Lung (tissue), 12 donors: ENCODE results near the gene TBX2. TPM values are rescaled to one million over a fixed set of nuclear protein-coding genes. Genes with fewer than 3 reads are reported as not detected.
A peak's percentile ranks its signal among the peaks of the same experiment; 100 is the strongest.

ENCODE experiments used
- ATAC-seq: fragments of 200-7000 bp; cut with Tn5 transposase; one replicate; pipeline ENCODE4 v1.9.1; 2020; ENCODE audit warnings: moderate number of reproducible peaks; ENCODE audit not compliant: insufficient read depth, low FRiP score
- DNase-seq, 3 donors: peaks; one replicate each; pipeline ENCODE4 v3.0.0-alpha.2; 2013 to 2017
- H3K27ac ChIP-seq, 2 donors: one replicate each; pipeline ENCODE4 v1.5.1; 2013; ENCODE audit warnings: mild to moderate bottlenecking in 2 of 2, moderate library complexity in 2 of 2, control low read depth in 1 of 2, inconsistent platforms in 1 of 2, low read depth in 1 of 2, low read length in 1 of 2
- H3K27me3 ChIP-seq, 3 donors: one replicate each; pipeline ENCODE4 v1.5.1; 2013; ENCODE audit warnings: low read length in 2 of 3; ENCODE audit not compliant: control insufficient read depth in 3 of 3, insufficient read depth in 3 of 3
- H3K36me3 ChIP-seq, 4 donors: one replicate each; pipeline ENCODE4 v1.5.1; 2013; ENCODE audit warnings: low read length in 4 of 4, mild to moderate bottlenecking in 1 of 4, moderate library complexity in 1 of 4; ENCODE audit not compliant: control insufficient read depth in 4 of 4, insufficient read depth in 4 of 4
- H3K4me1 ChIP-seq, 5 donors: one replicate each; pipeline ENCODE4 v1.5.1; 2013; ENCODE audit warnings: low read length in 5 of 5, mild to moderate bottlenecking in 2 of 5, moderate library complexity in 1 of 5; ENCODE audit not compliant: control insufficient read depth in 5 of 5, insufficient read depth in 5 of 5
- H3K4me3 ChIP-seq: one replicate; pipeline ENCODE4 v1.5.1; 2013; ENCODE audit warnings: mild to moderate bottlenecking, control low read depth, moderate library complexity
- H3K9ac ChIP-seq, 2 donors: one replicate each; pipeline ENCODE4 v1.5.1; 2013; ENCODE audit warnings: low read length in 2 of 2, control low read depth in 1 of 2; ENCODE audit not compliant: insufficient read depth in 1 of 2
- H3K9me3 ChIP-seq, 4 donors: one replicate each; pipeline ENCODE4 v1.5.1; 2013; ENCODE audit warnings: low read length in 3 of 4, mild to moderate bottlenecking in 1 of 4, moderate library complexity in 1 of 4; ENCODE audit not compliant: control insufficient read depth in 4 of 4, insufficient read depth in 3 of 4
- CTCF ChIP-seq: IDR thresholded peaks from 2 replicates; pipeline ENCODE4 v1.5.1; 2012; ENCODE audit warnings: mild to moderate bottlenecking; ENCODE audit errors: control extremely low read depth, extremely low read depth
- WGBS, 2 donors: extraction: QIAGEN DNeasy Blood & Tissue Kit; methylation state at CpG; one replicate each; pipeline ENCODE4 v1.1.7; 2013; 5-methylcytosine and 5-hydroxymethylcytosine counted together
- polyA plus RNA-seq, 2 donors: library from polyadenylated mRNA; stranded (reverse); fragments of 200-250 nt; gene quantifications; one replicate each; pipeline ENCODE4 v1.2.1, GENCODE V29; 2013
- total RNA-seq, 2 donors: library from RNA; depleted of rRNA in 1 of 2; stranded (reverse); fragments of >200 nt in 1 of 2; gene quantifications; one replicate each; pipeline ENCODE4 v1.2.1, GENCODE V29; 2014 to 2021
- donor health status: control.
- donor health status: control.
- donor health status: Bipolar disorder and iron deficiency.
- donor health status: healthy.
- donor health status: DM: yes; HTN: yes; CAD: no.

TBX2 gene
- total and polyA plus RNA-seq, 4 donors: 44.5 to 155 (median 79.2) TPM

- H3K9me3 ChIP-seq: no peaks in the 10 kb centered on the region
- H3K27me3 ChIP-seq: peaks cover 10 to 61% (median 12%) of the 10 kb centered on the region in 3 donors
- DNase-seq: peak in 1 of 3 donors; percentile 57
- peaks cover 2 to 42% (median 18%) of the 10 kb centered on the region in 5 donors for H3K4me1 ChIP-seq
- peak overlapping the region in 1 of 2 donors; percentile 81 for H3K27ac ChIP-seq
- peaks cover 0 to 66% (median 13%) of the 10 kb centered on the region in 4 donors for H3K36me3 ChIP-seq
- WGBS, 2 donors: 4 to 15% methylated on average over 39 of the region's 39 CpGs
- peak overlapping the region; percentile 39 to 90 for H3K9ac ChIP-seq
- no peak for TF ChIP-seq CTCF
- no peak for ATAC-seq
- H3K4me3 ChIP-seq: peak overlapping the region; percentile 38
Measured at GRCh38 chr17:61457226-61457983, 57.8 kb downstream of the TBX2 start.

DNA sequence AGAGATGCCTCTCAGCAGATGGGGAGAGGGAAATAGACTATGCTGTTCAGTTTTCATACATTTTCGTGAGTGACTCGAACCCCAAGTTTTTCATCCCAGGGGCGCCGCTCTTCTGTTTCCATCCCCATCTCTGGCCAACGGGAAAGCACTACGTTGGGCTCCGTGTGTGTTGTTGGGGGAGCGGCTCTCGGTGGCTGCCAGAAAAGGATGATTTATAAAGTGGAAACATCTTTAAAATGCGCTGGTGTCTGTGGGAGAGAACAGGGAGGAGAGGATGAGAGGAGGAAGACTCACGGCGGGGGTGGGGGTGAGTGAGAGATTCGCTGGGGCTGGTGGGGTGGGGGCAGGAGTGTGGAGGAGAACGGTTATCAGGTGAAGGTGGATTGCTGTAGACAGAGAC is 58.4 kb downstream of the TBX2 start:
- Histone ChIP-seq H3K4me1 (peaks cover 0 to 48% (median 22%) of the 10 kb centered on the region in 5 donors), H3K9ac (peak overlapping the region in 1 of 2 donors; percentile 65), H3K4me3 (no peak overlapping the region), H3K9me3 (no peaks in the 10 kb centered on the region), H3K36me3 (peaks cover 0 to 63% (median 14%) of the 10 kb centered on the region in 4 donors), H3K27me3 (peaks cover 10 to 55% (median 12%) of the 10 kb centered on the region in 3 donors), H3K27ac (peak overlapping the region in 1 of 2 donors; percentile 81)
- 9 to 20% methylated on average over 14 of the region's 14 CpGs for WGBS, 2 donors
- ATAC-seq (no peak), DNase-seq (no peak)
- no peak for TF ChIP-seq CTCF

DNA sequence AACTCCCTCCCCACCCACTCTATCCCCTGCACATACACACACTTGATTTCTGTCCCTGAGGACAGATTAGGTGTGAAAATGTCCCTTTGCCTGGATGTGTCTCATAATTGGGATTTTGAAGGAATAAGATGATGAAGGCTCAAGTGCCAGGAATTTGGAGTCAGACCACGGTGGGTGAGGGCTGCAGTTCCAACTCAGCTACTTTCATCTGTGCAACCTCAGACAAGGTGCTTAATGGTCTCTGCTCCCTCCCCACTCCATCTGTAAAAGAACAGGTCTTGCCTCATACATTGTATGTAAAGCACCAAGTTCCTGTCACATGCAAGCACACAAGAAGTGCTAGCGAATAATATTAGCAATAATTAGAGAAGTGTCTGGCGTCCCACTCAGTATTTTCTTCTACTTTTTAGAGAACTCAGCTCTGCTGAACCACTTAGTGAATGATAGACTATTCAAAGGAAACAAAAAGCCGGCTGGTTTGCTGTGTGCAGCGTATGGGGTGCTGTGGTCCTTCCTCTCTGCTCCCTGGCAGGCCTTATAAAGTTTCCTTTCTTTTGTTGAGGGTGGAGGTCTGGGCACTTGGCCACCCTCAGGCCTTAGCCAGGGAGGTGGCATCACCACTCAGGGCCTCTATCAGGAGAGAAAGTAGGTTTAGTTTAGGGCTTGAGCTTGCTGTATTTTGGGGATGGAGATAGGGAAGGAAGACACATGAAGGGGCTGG is 58.9 kb downstream of the TBX2 start:
- no peak overlapping the region for H3K4me3 ChIP-seq
- H3K27me3 ChIP-seq: peaks cover 10 to 49% (median 10%) of the 10 kb centered on the region in 3 donors
- H3K27ac ChIP-seq: peak overlapping the region in 1 of 2 donors; percentile 49
- peak overlapping the region; percentile 31 to 65 for H3K9ac ChIP-seq
- 16 to 50% methylated on average over 5 of the region's 5 CpGs for WGBS, 2 donors
- ATAC-seq (no peak), DNase-seq (peak in 2 of 3 donors; percentile 59 to 63)
- no peak for TF ChIP-seq CTCF
- peaks cover 0 to 54% (median 27%) of the 10 kb centered on the region in 5 donors for H3K4me1 ChIP-seq
- no peaks in the 10 kb centered on the region for H3K9me3 ChIP-seq
- H3K36me3 ChIP-seq: peaks cover 0 to 65% (median 15%) of the 10 kb centered on the region in 4 donors

Other genes starting within 250 kb of the TBX2 start
- 10 to 100 TPM; 28.7 to 53.7 TPM for gene TBX4, start 52.6 kb downstream of the TBX2 start, total RNA-seq
- 10 to 100 TPM in 1 of 2 donors, 1 to 10 TPM in 1; 6.1 to 15.3 TPM for gene TBX4, start 52.6 kb downstream of the TBX2 start, polyA plus RNA-seq
- gene NACA2, start 191.4 kb downstream of the TBX2 start, total RNA-seq: not detected
- gene NACA2, start 191.4 kb downstream of the TBX2 start, polyA plus RNA-seq: under 1 TPM in 1 of 2 donors, not detected in 1; 0.07 TPM